Measurements from ENCODE around the gene ATP1A3. TPM values are rescaled to one million over a fixed set of nuclear protein-coding genes. Genes with fewer than 3 reads are reported as not detected.

Gene ATP1A3
- total and polyA plus RNA-seq, 8 donors, result 0.09 to 1.2 (median 0.32) TPM

DNA sequence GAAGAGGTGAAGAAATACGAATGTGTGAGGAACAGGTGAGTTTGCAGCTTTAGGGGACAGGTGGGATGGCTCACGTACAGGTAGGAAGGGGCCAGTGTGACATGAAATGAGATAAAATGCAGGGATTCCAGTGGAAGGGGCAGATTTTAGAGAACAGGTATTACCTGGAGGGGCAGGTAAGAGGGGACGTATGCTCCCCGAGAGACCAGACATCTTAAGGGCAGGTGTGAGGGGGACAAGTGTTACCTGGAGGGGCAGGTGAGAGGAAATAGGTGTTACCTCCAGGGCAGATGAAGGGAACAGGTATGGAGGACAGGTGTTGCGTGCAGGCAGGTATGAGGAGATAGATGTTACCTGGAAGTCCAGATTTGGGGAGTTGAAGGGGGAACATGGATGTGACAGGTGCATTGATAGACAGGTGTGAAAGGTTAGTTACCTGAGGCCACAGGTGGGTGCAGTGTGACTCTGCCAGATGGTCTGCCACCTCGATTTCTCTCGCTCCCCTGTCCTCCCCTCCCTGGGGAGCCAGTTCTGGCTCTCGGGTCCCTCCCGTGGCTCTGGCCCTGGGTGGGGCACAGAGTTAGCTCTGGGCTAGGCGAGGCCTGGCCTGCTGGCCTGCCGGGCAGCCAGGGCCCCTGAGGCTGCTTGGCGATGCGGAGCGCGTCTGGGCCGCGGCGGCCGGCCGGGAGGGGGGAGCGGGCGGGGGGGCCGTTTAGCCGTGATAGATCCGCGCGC lies 67.8 kb downstream of the ATP1A3 start:
- H3K27me3 ChIP-seq, result no peaks in the 10 kb centered on the region
- no peak for FAIRE-seq
- H3K36me3 ChIP-seq, result no peaks in the 10 kb centered on the region
- peak in 1 of 6 donors; percentile 35 for DNase-seq
- no peak overlapping the region for H3K27ac ChIP-seq
- TF ChIP-seq CTCF (IDR thresholded peaks at IDR 0.05), result no peak
- no peaks in the 10 kb centered on the region for H3K9me3 ChIP-seq
- ATAC-seq, result no peak
- H3K4me3 ChIP-seq, result no peak overlapping the region
- intact Hi-C loops (cut with DNase I), result no loop called here
- 57 to 61% methylated on average over 25 to 27 of the region's 27 CpGs for WGBS, 2 donors
- H3K4me1 ChIP-seq, result no peaks in the 10 kb centered on the region

DNA sequence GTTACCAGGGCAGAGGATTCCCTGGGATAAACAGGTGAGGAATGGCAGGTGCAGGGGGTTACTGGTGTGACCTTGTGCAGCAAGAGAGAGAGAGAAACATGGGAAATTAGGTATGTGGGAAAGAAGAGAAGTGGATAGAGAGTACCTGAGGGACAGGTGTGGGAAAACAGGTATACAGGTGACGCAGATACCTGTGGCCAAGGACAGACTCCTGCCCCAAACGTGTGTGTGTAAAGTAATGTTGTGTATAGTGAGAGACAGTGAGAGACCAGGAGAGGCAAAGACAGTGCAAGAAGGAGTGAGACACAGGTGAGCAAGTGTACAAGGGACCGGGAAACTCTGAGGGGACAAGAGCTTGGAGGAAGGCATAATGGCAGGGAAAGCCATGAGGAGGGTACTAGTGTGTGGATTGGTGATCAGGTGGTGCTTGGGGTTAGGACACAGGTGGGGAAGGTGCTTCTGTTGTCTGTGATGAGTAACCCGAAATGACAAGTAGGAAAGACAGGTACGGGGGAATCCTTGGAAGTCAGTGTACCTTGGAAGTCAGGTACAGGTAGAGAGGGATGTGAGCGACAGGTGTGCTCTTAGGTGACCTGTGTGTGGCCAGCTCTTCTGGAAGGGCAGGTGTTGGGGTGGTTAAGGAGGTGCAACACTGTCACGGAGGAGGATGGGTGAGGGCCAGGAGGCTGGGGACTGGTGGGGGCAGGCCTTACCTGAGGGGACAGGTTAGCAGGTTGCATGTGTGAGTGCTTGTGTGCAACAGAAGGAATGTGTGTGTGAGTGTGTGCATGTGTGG lies 68.6 kb downstream of the ATP1A3 start:
- Histone ChIP-seq H3K27ac (no peak overlapping the region), H3K9me3 (no peaks in the 10 kb centered on the region), H3K4me3 (no peak overlapping the region), H3K4me1 (no peaks in the 10 kb centered on the region), H3K36me3 (no peaks in the 10 kb centered on the region), H3K27me3 (no peaks in the 10 kb centered on the region)
- ATAC-seq (no peak), FAIRE-seq (no peak), DNase-seq (peak in 1 of 6 donors; percentile 26)
- TF ChIP-seq CTCF (IDR thresholded peaks at IDR 0.05), result no peak
- WGBS, 2 donors, result 52 to 61% methylated on average over 7 of the region's 7 CpGs
- intact Hi-C loops (cut with DNase I), result no loop called here

- TF ChIP-seq CTCF (IDR thresholded peaks at IDR 0.05), result no peak
- no peaks in the 10 kb centered on the region for H3K27me3 ChIP-seq
- ATAC-seq (no peak), FAIRE-seq (no peak), DNase-seq (no peak)
- no peak overlapping the region for H3K27ac ChIP-seq
- no peaks in the 10 kb centered on the region for H3K36me3 ChIP-seq
- H3K4me1 ChIP-seq, result no peaks in the 10 kb centered on the region
- no peak overlapping the region for H3K4me3 ChIP-seq
- WGBS, 2 donors, result 46 to 47% methylated on average over 13 of the region's 13 CpGs
- no peaks in the 10 kb centered on the region for H3K9me3 ChIP-seq
- intact Hi-C loops (cut with DNase I), result no loop called here
These were observed 69.6 kb downstream of the ATP1A3 start for GRCh38 chr19:41924151-41925145.

DNA sequence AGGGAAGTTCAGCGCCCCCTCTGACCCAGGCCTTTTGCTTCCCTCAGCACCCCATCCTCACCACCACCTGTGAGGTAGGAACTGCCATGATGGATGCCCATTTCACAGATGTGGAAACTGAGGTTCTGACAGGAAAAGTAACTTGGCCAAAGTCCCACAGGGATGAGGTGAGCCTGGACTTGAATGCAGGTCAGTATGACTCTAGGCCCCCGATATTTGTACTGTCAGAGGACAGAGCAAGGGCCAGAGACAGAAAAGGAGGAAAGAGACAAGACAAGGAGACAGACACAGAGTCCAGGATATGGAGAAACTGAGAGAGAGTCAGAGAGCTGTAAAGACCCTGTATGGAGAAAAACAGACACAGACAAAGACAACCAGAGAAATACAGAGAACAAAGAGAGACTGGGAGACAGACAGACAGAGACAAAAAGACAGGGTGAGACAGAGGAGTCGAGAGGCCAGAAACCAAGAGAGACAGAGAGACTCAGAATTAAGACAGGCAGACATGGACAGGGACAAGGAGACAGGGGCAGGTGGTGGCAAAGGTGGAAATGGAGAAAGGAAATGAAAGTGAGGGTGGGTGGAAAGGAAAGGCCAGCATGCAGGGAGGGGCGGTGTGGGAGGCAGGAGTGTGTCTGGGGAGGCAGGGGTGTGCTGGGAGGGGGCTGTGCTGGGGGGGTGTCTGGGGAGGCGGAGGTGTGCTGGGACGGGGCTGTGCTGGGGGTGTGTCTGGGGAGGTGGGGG lies 70.8 kb downstream of the ATP1A3 start:
- intact Hi-C loops (cut with DNase I), result no loop called here
- Histone ChIP-seq H3K27me3 (no peaks in the 10 kb centered on the region), H3K9me3 (no peaks in the 10 kb centered on the region), H3K4me3 (no peak overlapping the region), H3K27ac (no peak overlapping the region), H3K4me1 (no peaks in the 10 kb centered on the region), H3K36me3 (no peaks in the 10 kb centered on the region)
- WGBS, 2 donors, result 49 to 55% methylated on average over 5 to 6 of the region's 6 CpGs
- no peak for FAIRE-seq
- no peak for TF ChIP-seq CTCF (IDR thresholded peaks at IDR 0.05)
- ATAC-seq, result no peak
- DNase-seq, result peak in 1 of 6 donors; percentile 20
